ENCODE results near the gene CCDC28A.

Gene CCDC28A

GRCh38 chr6:138815797-138816528 is 42.4 kb downstream of the CCDC28A start:
- Histone ChIP-seq H3K27me3 (ENCODE audit: insufficient read depth, low read length) (no peaks in the 10 kb centered on the region), H3K4me3 (ENCODE audit: low read length) (no peak overlapping the region), H3K27ac (ENCODE audit: low read depth, low read length) (no peak overlapping the region), H3K9ac (ENCODE audit: low read depth, low read length) (no peak overlapping the region), H3K4me1 (ENCODE audit: insufficient read depth, low read length) (peaks cover 16% of the 10 kb centered on the region), H3K36me3 (ENCODE audit: insufficient read depth, low read length) (no peaks in the 10 kb centered on the region), H3K9me3 (ENCODE audit: insufficient read depth, low read depth, low read length) (no peaks in the 10 kb centered on the region)
- 64% methylated on average over 4 of the region's 4 CpGs for WGBS

GRCh38 chr6:138817799-138818198 is 44.2 kb downstream of the CCDC28A start:
- WGBS: 74% methylated on average over 4 of the region's 4 CpGs
- Histone ChIP-seq H3K27me3 (ENCODE audit: insufficient read depth, low read length) (no peaks in the 10 kb centered on the region), H3K36me3 (ENCODE audit: insufficient read depth, low read length) (no peaks in the 10 kb centered on the region), H3K9me3 (ENCODE audit: insufficient read depth, low read depth, low read length) (no peaks in the 10 kb centered on the region), H3K4me3 (ENCODE audit: low read length) (no peak overlapping the region), H3K9ac (ENCODE audit: low read depth, low read length) (peak overlapping the region; percentile 9; the same call in 1 of the 2 replicates), H3K4me1 (ENCODE audit: insufficient read depth, low read length) (peaks cover 16% of the 10 kb centered on the region), H3K27ac (ENCODE audit: low read depth, low read length) (peak overlapping the region; percentile 16; the same call in 1 of the 2 replicates)

GRCh38 chr6:138818496-138819194 is 45.1 kb downstream of the CCDC28A start:
- no peak overlapping the region for H3K4me3 ChIP-seq (ENCODE audit: low read length)
- H3K4me1 ChIP-seq (ENCODE audit: insufficient read depth, low read length): peaks cover 16% of the 10 kb centered on the region
- H3K9me3 ChIP-seq (ENCODE audit: insufficient read depth, low read depth, low read length): no peaks in the 10 kb centered on the region
- 94% methylated on average over 10 of the region's 10 CpGs for WGBS
- no peak overlapping the region for H3K27ac ChIP-seq (ENCODE audit: low read depth, low read length)
- H3K9ac ChIP-seq (ENCODE audit: low read depth, low read length): no peak overlapping the region; the same call in 1 of the 2 replicates
- no peaks in the 10 kb centered on the region for H3K27me3 ChIP-seq (ENCODE audit: insufficient read depth, low read length)
- H3K36me3 ChIP-seq (ENCODE audit: insufficient read depth, low read length): no peaks in the 10 kb centered on the region

DNA sequence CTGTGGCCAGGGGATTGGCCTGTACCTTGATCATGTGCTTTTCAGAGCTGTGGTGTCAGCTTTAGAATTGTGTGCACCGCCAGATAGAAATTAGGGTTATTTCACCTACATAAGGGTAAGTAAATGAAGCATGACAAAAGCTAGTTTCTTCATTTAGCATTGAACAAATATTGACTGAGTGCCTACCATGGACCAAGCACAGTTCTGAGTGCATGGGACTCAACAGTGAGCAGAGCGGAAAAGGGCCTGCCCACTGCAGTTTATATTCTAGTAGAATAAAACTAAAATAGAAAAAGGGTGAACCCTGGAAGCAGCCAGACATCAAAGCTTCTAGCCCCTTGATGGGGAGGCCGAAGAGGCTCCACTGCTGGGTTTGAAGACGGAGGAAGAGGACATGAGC is 48.0 kb downstream of the CCDC28A start:
- 93% methylated on average over 4 of the region's 4 CpGs for WGBS

DNA sequence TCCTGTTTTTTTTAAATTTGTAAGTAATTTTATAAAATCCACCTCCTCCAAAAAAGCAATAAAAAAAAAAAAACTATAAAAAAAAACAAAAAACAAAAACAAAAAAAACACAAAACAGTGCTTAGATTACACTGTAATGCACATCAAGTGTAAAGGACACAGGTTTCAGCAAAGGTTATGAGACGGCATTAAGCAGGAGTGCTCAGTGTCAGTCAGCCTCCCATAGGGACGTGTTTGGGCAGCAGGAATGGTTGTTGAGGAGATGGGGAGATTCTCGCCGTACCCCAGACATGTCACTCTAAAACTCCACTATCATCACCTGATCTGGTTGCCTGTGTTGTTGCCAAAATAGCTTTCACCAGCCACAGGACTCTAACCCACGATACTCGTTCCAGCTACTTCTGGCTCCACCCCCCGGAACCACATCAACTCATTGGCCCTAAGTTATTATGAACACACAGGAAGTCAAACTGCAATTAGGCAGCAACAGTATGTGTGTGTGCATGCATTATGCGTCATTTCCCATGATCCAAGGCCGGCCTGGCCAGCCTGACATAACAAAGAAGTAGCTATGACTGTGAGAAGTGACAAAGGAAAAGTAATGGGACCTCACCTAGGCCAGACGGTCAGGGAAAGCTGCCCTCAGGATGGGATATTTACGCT is 51.0 kb downstream of the CCDC28A start:
- no peak overlapping the region for H3K27ac ChIP-seq (ENCODE audit: low read depth, low read length)
- H3K9ac ChIP-seq (ENCODE audit: low read depth, low read length): no peak overlapping the region
- H3K4me3 ChIP-seq (ENCODE audit: low read length): no peak overlapping the region
- H3K36me3 ChIP-seq (ENCODE audit: insufficient read depth, low read length): no peaks in the 10 kb centered on the region
- 81% methylated on average over 11 of the region's 11 CpGs for WGBS
- H3K4me1 ChIP-seq (ENCODE audit: insufficient read depth, low read length): peaks cover 9% of the 10 kb centered on the region
- no peaks in the 10 kb centered on the region for H3K9me3 ChIP-seq (ENCODE audit: insufficient read depth, low read depth, low read length)
- no peaks in the 10 kb centered on the region for H3K27me3 ChIP-seq (ENCODE audit: insufficient read depth, low read length)

More for the DNA sequence above, 48.0 kb downstream of the CCDC28A start:
- Histone ChIP-seq H3K4me3 (ENCODE audit: low read length) (no peak overlapping the region), H3K4me1 (ENCODE audit: insufficient read depth, low read length) (peaks cover 16% of the 10 kb centered on the region), H3K36me3 (ENCODE audit: insufficient read depth, low read length) (no peaks in the 10 kb centered on the region), H3K27ac (ENCODE audit: low read depth, low read length) (no peak overlapping the region), H3K9me3 (ENCODE audit: insufficient read depth, low read depth, low read length) (no peaks in the 10 kb centered on the region), H3K27me3 (ENCODE audit: insufficient read depth, low read length) (no peaks in the 10 kb centered on the region), H3K9ac (ENCODE audit: low read depth, low read length) (no peak overlapping the region)

GRCh38 chr6:138830248-138830647 is 56.7 kb downstream of the CCDC28A start:
- H3K9me3 ChIP-seq (ENCODE audit: insufficient read depth, low read depth, low read length): no peaks in the 10 kb centered on the region
- H3K36me3 ChIP-seq (ENCODE audit: insufficient read depth, low read length): no peaks in the 10 kb centered on the region
- H3K27ac ChIP-seq (ENCODE audit: low read depth, low read length): no peak overlapping the region
- WGBS: 88% methylated on average over 7 of the region's 7 CpGs
- H3K4me1 ChIP-seq (ENCODE audit: insufficient read depth, low read length): peaks cover 9% of the 10 kb centered on the region
- H3K27me3 ChIP-seq (ENCODE audit: insufficient read depth, low read length): no peaks in the 10 kb centered on the region
- no peak overlapping the region for H3K9ac ChIP-seq (ENCODE audit: low read depth, low read length)
- no peak overlapping the region for H3K4me3 ChIP-seq (ENCODE audit: low read length)

- Histone ChIP-seq H3K27ac (ENCODE audit: low read depth, low read length) (no peak overlapping the region), H3K9ac (ENCODE audit: low read depth, low read length) (no peak overlapping the region)
- 91% methylated on average over 2 of the region's 2 CpGs for WGBS
Measured at GRCh38 chr6:138832182-138832581, 58.6 kb downstream of the CCDC28A start.

DNA sequence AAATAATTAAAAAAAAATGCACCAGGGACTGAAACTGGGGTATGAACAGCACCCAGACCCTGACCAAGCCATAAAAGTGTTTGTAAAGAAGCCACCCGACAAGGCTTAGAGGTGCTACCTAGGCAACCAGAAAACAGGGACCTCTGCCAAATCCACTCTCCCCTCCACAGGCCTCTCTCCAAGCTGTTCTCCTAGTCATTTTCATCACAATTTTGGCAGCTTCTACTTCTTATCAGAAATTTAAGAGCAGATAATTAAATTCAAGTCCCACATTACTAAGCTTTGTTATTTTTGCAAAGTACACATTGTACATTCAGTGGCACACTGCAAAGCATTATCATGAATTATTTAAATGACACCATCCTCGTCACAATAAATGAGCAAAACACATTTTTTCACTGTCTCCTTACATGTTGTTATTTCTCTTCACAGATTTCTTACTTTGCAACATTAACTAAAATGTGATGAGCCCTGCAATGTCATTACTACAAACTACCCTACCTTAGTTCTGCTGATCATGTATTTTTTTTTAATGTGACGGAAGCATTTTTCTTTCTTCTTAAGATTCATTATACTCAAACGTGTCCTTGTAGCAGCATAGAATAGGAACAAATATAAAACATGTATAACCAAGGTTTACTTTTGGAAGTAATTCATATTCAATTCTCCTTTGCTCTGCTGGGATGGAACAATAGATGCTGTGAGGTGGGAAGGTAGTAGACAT is 60.4 kb downstream of the CCDC28A start:
- Histone ChIP-seq H3K27ac (ENCODE audit: low read depth, low read length) (no peak overlapping the region), H3K27me3 (ENCODE audit: insufficient read depth, low read length) (no peaks in the 10 kb centered on the region), H3K36me3 (ENCODE audit: insufficient read depth, low read length) (no peaks in the 10 kb centered on the region), H3K9me3 (ENCODE audit: insufficient read depth, low read depth, low read length) (no peaks in the 10 kb centered on the region), H3K4me1 (ENCODE audit: insufficient read depth, low read length) (no peaks in the 10 kb centered on the region; the same call in 1 of the 2 replicates), H3K4me3 (ENCODE audit: low read length) (no peak overlapping the region), H3K9ac (ENCODE audit: low read depth, low read length) (no peak overlapping the region)
- WGBS: 88% methylated on average over 2 of the region's 4 CpGs

More at GRCh38 chr6:138832182-138832581, 58.6 kb downstream of the CCDC28A start:
- H3K4me3 ChIP-seq (ENCODE audit: low read length): no peak overlapping the region
- no peaks in the 10 kb centered on the region for H3K27me3 ChIP-seq (ENCODE audit: insufficient read depth, low read length)
- H3K9me3 ChIP-seq (ENCODE audit: insufficient read depth, low read depth, low read length): no peaks in the 10 kb centered on the region
- no peaks in the 10 kb centered on the region for H3K36me3 ChIP-seq (ENCODE audit: insufficient read depth, low read length)
- peaks cover 9% of the 10 kb centered on the region for H3K4me1 ChIP-seq (ENCODE audit: insufficient read depth, low read length)

DNA sequence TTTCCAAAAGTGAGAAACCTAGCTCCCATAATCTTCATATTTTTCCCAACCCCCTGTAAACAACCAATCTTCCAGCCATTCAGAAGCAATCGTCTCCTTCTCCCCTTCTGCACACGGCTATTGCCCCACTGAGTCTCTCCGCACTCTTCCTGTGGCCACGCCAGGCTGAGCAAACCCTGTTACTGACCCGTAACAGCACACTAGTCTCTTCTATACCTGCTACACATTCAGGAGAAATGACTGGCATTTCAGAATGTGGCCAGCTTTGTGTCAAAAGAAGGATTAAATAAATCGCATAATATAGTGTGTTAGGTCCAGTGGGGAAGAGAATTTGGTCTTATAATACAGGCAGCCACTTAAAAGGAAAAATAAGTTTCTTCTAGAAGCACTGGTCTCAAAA is 63.7 kb downstream of the CCDC28A start:
- Histone ChIP-seq H3K4me3 (ENCODE audit: low read length) (no peak overlapping the region), H3K27me3 (ENCODE audit: insufficient read depth, low read length) (no peaks in the 10 kb centered on the region), H3K9ac (ENCODE audit: low read depth, low read length) (no peak overlapping the region), H3K4me1 (ENCODE audit: insufficient read depth, low read length) (no peaks in the 10 kb centered on the region), H3K36me3 (ENCODE audit: insufficient read depth, low read length) (no peaks in the 10 kb centered on the region), H3K27ac (ENCODE audit: low read depth, low read length) (no peak overlapping the region), H3K9me3 (ENCODE audit: insufficient read depth, low read depth, low read length) (no peaks in the 10 kb centered on the region; the same call in 1 of the 2 replicates)
- WGBS: 91% methylated on average over 6 of the region's 6 CpGs

Measured in HUES64 (cell line).